Skeletal muscle tissue (tissue), 4 donors: ENCODE results near the gene PEAK3. TPM values are rescaled to one million over a fixed set of nuclear protein-coding genes. Genes with fewer than 3 reads are reported as not detected.

Experiments
- H3K27ac ChIP-seq: one replicate; pipeline ENCODE4 v1.7.0; 2013; ENCODE audit warnings: mild to moderate bottlenecking, low read depth, low read length, inconsistent platforms
- H3K27me3 ChIP-seq, 3 donors: one replicate each; pipeline ENCODE4 v1.7.0; 2013; ENCODE audit warnings: low read length in 3 of 3; ENCODE audit not compliant: control insufficient read depth in 3 of 3, insufficient read depth in 3 of 3
- H3K36me3 ChIP-seq, 3 donors: one replicate each; pipeline ENCODE4 v1.7.0; 2013; ENCODE audit warnings: low read length in 3 of 3; ENCODE audit not compliant: control insufficient read depth in 3 of 3, insufficient read depth in 3 of 3
- H3K4me1 ChIP-seq, 3 donors: one replicate each; pipeline ENCODE4 v1.7.0; 2013; ENCODE audit warnings: low read length in 3 of 3, mild to moderate bottlenecking in 3 of 3; ENCODE audit not compliant: control insufficient read depth in 3 of 3, insufficient read depth in 3 of 3
- H3K4me3 ChIP-seq, 3 donors: one replicate each; pipeline ENCODE4 v1.7.0; 2013; ENCODE audit warnings: low read length in 3 of 3
- H3K9ac ChIP-seq, 3 donors: one replicate each; pipeline ENCODE4 v1.7.0; 2013; ENCODE audit warnings: low read length in 3 of 3, mild to moderate bottlenecking in 3 of 3, moderate library complexity in 2 of 3, low read depth in 1 of 3
- H3K9me3 ChIP-seq, 3 donors: one replicate each; pipeline ENCODE4 v1.7.0; 2013; ENCODE audit warnings: low read length in 3 of 3; ENCODE audit not compliant: control insufficient read depth in 3 of 3
- total RNA-seq: library from RNA; depleted of rRNA; stranded (reverse); fragments of >200 nt; gene quantifications from one replicate; pipeline ENCODE4 v1.2.3, GENCODE V29; 2014
- donor health status: Osteomylitis.

PEAK3 gene, protein sequence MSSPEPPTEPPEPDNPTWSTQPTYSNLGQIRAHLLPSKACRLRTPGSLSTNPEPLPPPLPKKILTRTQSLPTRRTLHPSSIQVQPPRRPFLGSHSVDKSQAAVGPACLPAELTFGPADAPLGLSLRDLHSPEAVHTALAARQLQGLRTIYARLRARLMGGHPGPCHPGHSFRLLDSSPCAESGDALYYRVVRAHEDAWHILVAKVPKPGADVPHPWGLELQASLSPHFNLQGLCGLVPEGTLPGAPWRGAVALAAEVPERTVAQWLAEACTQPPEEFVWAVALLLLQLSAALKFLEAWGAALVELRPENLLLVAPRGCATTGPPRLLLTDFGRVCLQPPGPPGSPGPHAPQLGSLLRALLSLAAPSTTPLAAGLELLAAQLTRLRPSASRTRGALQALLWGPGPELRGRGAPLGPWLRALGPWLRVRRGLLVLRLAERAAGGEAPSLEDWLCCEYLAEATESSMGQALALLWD
- total RNA-seq, result not detected

DNA sequence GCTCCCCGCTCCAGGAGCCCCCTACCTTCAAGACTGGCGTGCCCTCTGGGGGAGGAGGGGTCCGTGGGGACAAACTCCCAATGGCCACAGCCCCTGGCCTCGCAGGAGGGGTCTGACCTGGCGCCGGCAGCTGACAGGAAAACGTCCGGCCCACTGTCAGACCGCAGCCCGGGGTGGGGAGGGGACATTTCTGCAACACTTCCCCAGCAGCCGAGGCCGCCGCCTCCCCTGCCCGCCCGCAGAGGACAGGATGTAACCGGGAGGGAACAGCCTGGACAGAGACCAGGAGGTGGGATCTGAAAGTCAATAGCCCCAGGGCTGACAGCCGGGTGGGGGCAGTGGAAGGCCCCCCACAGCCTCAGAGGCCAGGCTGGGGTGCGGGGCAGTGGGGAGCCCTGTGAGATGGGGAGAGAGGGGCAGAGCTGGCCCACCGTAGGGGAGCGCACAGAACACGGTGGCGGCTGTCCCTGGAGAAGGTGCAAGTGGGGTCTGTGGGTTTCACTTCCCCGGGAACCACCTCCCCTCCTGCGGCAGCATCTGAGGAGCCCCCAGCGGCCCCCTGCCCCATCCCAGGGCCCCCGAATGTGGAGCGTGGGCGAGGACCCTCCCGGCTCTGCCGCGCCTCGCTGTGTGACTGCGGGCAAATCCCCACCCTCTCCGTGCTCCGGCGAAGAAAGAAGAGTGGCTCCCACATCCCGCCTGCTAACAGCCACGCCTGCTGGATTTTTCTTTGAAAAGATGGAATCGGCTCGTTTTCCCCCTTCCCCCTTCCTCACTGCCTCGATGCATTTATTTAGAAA, at the start of gene PEAK3:
TSS of gene PEAK3 (minus strand) at position 114 of the 800 bp plus-strand sequence. CDS start 1,244 bp downstream, outside the sequence.
- Histone ChIP-seq H3K4me3 (peak within 1 kb of the TSS in 2 of 3 donors; percentile 14 to 45), H3K36me3 (no peaks in the 10 kb centered on the region), H3K4me1 (peaks cover 0 to 3% (median 0%) of the 10 kb centered on the region in 3 donors), H3K9ac (peak within 1 kb of the TSS in 1 of 3 donors; percentile 54), H3K27me3 (peaks cover under 1 to 15% (median 11%) of the 10 kb centered on the region in 3 donors), H3K9me3 (no peaks in the 10 kb centered on the region), H3K27ac (no peak within 1 kb of the TSS)

GRCh38 chr19:2330632-2331284, 48.8 kb upstream of the PEAK3 start:
- Histone ChIP-seq H3K4me1 (peaks cover 53 to 70% (median 57%) of the 10 kb centered on the region in 3 donors), H3K36me3 (peaks cover 0 to 8% (median 0%) of the 10 kb centered on the region in 3 donors), H3K27ac (peak overlapping the region; percentile 84), H3K4me3 (peak overlapping the region in 2 of 3 donors; percentile 35 to 45), H3K9me3 (no peaks in the 10 kb centered on the region), H3K9ac (peak overlapping the region; percentile 63 to 71 (median 71)), H3K27me3 (no peaks in the 10 kb centered on the region)

DNA sequence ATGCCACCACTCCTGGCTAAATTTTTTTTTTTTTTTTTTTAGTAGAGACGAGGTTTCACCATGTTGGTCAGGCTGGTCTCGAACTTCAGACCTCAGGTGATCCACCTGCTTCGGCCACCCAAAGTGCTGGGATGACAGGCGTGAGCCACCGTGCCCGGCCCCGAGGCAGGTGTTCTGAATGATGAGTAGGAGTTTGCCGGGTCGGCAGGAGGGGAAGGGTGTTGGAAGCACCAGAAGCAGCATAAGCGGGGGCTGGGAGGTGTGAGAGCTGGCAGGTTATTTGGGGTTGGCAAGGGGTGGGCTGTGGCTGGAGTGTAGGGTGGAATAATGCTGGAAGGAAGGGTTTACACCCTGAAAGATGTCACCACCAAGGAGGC, 48.3 kb upstream of the PEAK3 start:
- Histone ChIP-seq H3K4me1 (peaks cover 53 to 68% (median 57%) of the 10 kb centered on the region in 3 donors), H3K27me3 (no peaks in the 10 kb centered on the region), H3K4me3 (peak overlapping the region in 2 of 3 donors; percentile 35 to 45), H3K9ac (peak overlapping the region; percentile 63 to 71 (median 71)), H3K36me3 (peaks cover 0 to 9% (median 3%) of the 10 kb centered on the region in 3 donors), H3K27ac (peak overlapping the region; percentile 84), H3K9me3 (no peaks in the 10 kb centered on the region)

- Histone ChIP-seq H3K27me3 (no peaks in the 10 kb centered on the region), H3K4me1 (peaks cover 53 to 68% (median 57%) of the 10 kb centered on the region in 3 donors), H3K36me3 (peaks cover 3 to 9% (median 4%) of the 10 kb centered on the region in 3 donors), H3K27ac (peak overlapping the region; percentile 12), H3K4me3 (peak overlapping the region; percentile 89 to 94 (median 94)), H3K9ac (peak overlapping the region; percentile 84 to 93 (median 89)), H3K9me3 (no peaks in the 10 kb centered on the region)
Measured at GRCh38 chr19:2329501-2329916, 47.5 kb upstream of the PEAK3 start.

- peak overlapping the region; percentile 54 for H3K27ac ChIP-seq
- H3K9ac ChIP-seq, result peak overlapping the region; percentile 84 to 93 (median 89)
- no peaks in the 10 kb centered on the region for H3K9me3 ChIP-seq
- H3K4me3 ChIP-seq, result peak overlapping the region; percentile 89 to 94 (median 94)
- H3K36me3 ChIP-seq, result peaks cover 7 to 8% (median 7%) of the 10 kb centered on the region in 3 donors
- H3K4me1 ChIP-seq, result peaks cover 53 to 65% (median 56%) of the 10 kb centered on the region in 3 donors
- no peaks in the 10 kb centered on the region for H3K27me3 ChIP-seq
Measured at GRCh38 chr19:2329149-2329478, 47.1 kb upstream of the PEAK3 start.

DNA sequence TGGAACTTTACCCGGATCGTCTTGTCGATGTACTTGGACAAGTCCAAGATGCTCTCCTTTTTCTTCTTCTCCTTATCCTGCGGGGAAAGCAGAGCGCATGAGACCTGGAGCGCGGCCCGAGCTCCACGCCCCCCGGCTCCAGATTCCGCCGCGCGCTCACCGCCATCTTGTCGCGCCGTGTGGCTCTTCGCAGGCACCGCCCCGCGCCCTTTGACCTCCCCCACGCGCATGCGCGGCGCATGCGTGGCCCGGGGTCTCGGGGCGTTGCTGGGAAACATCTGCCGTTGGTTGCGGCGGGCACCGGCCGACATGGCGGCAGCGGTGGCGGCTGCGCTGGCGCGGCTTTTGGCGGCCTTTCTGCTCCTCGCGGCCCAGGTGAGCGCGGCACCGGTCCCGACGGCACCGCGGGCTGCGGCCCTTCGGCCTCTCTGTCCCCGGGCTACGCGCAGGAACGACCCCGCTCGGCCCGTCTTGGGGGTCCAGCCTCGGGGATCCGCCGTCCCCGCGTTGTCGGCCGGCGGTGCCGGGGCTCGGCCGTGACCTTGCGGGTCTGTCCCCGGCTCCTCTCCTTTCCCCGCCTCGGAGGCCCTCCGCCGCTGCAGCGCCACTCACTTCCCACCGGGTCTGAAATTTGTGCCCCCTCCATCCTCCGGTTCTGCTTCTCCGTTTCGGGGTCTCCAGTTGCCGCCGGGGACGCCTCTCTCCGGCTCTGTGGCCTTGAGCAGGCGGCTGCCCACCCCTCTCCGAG, 46.6 kb upstream of the PEAK3 start, which contains the start of the genes LSM7 and SPPL2B:
TSS of gene LSM7 (minus strand) at position 186 of the 748 bp plus-strand sequence. CDS start at position 166, 20 bp downstream.
TSS of gene SPPL2B (plus strand) at position 284 of the 748 bp plus-strand sequence. CDS start at position 310, 26 bp downstream.
- Histone ChIP-seq H3K4me1 (peaks cover 49 to 59% (median 51%) of the 10 kb centered on the region in 3 donors), H3K9ac (peak within 1 kb of the TSS; percentile 84 to 93 (median 89))

GRCh38 chr19:2327773-2328400, 45.9 kb upstream of the PEAK3 start:
- Histone ChIP-seq H3K4me1 (peaks cover 45 to 53% (median 49%) of the 10 kb centered on the region in 3 donors), H3K9ac (peak overlapping the region; percentile 84 to 93 (median 89)), H3K36me3 (peaks cover 10 to 13% (median 11%) of the 10 kb centered on the region in 3 donors), H3K27me3 (no peaks in the 10 kb centered on the region), H3K27ac (peak overlapping the region; percentile 54), H3K4me3 (peak overlapping the region; percentile 89 to 94 (median 94)), H3K9me3 (no peaks in the 10 kb centered on the region)

More for the DNA sequence above, 46.6 kb upstream of the PEAK3 start, which contains the start of the genes LSM7 and SPPL2B:
- H3K36me3 ChIP-seq, result peaks cover 7 to 9% (median 8%) of the 10 kb centered on the region in 3 donors
- H3K4me3 ChIP-seq, result peak within 1 kb of the TSS; percentile 89 to 94 (median 94)
- H3K9me3 ChIP-seq, result no peaks in the 10 kb centered on the region
- peak within 1 kb of the TSS; percentile 54 for H3K27ac ChIP-seq
- H3K27me3 ChIP-seq, result no peaks in the 10 kb centered on the region

- Histone ChIP-seq H3K4me3 (no peak overlapping the region), H3K9ac (peak overlapping the region in 1 of 3 donors; percentile 33), H3K4me1 (peaks cover 36 to 44% (median 40%) of the 10 kb centered on the region in 3 donors), H3K27ac (no peak overlapping the region), H3K36me3 (peaks cover 10 to 13% (median 11%) of the 10 kb centered on the region in 3 donors), H3K27me3 (no peaks in the 10 kb centered on the region), H3K9me3 (no peaks in the 10 kb centered on the region)
Measured at GRCh38 chr19:2326699-2327360, 44.9 kb upstream of the PEAK3 start.
